DND-41 (cell line): ENCODE data around the gene UMPS.

ENCODE experiments used
- CTCF ChIP-seq: IDR thresholded peaks from 2 replicates; pipeline ENCODE4 v1.5.1; 2012; ENCODE audit warnings: borderline replicate concordance, low read length, moderate library complexity, mild to moderate bottlenecking; ENCODE audit not compliant: poor library complexity, severe bottlenecking; ENCODE audit errors: extremely low read depth
- EZH2 ChIP-seq: IDR thresholded peaks from 3 replicates; pipeline ENCODE4 v1.6.1; 2012; ENCODE audit warnings: borderline replicate concordance, low read depth, mild to moderate bottlenecking, moderate library complexity, low read length, inconsistent platforms; ENCODE audit not compliant: severe bottlenecking

DNA sequence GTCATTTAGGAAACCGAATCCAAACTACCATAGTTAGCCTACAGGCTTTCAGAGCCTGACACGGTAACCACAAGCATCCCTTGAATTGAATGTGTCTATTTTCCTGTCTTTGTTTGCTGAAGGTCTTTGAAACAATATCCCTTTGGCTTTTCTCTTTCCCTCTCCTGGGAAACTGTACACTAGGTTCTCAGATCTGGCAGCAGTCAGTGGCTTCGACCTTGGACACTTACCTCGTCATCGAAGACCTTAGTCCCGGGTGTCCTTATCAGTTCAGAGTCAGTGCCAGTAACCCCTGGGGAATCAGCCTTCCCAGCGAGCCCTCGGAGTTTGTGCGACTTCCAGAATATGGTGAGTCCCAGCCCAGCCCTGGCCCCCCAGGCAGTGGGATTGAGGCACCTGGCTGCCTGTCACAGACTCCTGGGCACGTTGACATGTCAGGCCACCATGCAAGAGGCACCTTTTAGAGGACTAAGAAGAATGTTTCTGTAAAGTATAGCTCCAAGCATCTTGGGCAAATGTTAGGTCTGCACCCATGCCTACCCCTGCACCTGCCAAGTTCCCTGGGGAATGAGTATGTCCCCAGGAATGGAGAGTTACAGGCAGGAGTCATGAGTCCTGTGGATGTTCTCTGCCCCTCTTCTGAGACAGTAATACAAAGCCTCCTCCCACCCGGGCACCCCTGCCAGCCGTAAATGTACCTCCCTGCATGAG is 30.4 kb upstream of the UMPS start:
- no peak for TF ChIP-seq EZH2
- no peak for TF ChIP-seq CTCF
